ENCODE results near the gene NUP188.

The NUP188 gene

GRCh38 chr9:129006328-129007034 lies 59.0 kb downstream of the NUP188 start:
- H3K36me3 ChIP-seq (ENCODE audit: control insufficient read depth, low read length) = peaks cover 79% of the 10 kb centered on the region

GRCh38 chr9:129007035-129007765 lies 59.7 kb downstream of the NUP188 start:
- Histone ChIP-seq H3K27me3 (ENCODE audit: control insufficient read depth, low read length) (no peaks in the 10 kb centered on the region), H3F3A (ENCODE audit: control insufficient read depth, insufficient read depth) (peaks cover 13% of the 10 kb centered on the region), H3K36me3 (ENCODE audit: control insufficient read depth, low read length) (peaks cover 72% of the 10 kb centered on the region), H3K9me3 (ENCODE audit: control insufficient read depth, insufficient read depth, low read length) (no peaks in the 10 kb centered on the region), H3K4me1 (ENCODE audit: control insufficient read depth, low read length) (no peaks in the 10 kb centered on the region), H3K9me2 (replicated peaks; ENCODE audit: control insufficient read depth, low read length) (no peaks in the 10 kb centered on the region), H3K4me3 (ENCODE audit: low read length) (no peak overlapping the region), H3K4me2 (ENCODE audit: low read length) (no peak overlapping the region), H3K27ac (ENCODE audit: low read depth, low read length) (no peak overlapping the region), H3K79me2 (ENCODE audit: control insufficient read depth, low read length) (no peaks in the 10 kb centered on the region), H4K20me1 (ENCODE audit: control insufficient read depth, insufficient read depth, low read depth, low read length) (no peaks in the 10 kb centered on the region)
- TF ChIP-seq CTCF (IDR thresholded peaks at IDR 0.05; ENCODE audit: low read depth, low read length, poor library complexity, severe bottlenecking) (peak; percentile 53), EZH2phosphoT487 (IDR thresholded peaks at IDR 0.05; ENCODE audit: borderline replicate concordance, low read length) (no peak)

More at GRCh38 chr9:129006328-129007034, 59.0 kb downstream of the NUP188 start:
- Histone ChIP-seq H3K4me2 (ENCODE audit: low read length) (no peak overlapping the region), H4K20me1 (ENCODE audit: control insufficient read depth, insufficient read depth, low read depth, low read length) (no peaks in the 10 kb centered on the region), H3K9me2 (replicated peaks; ENCODE audit: control insufficient read depth, low read length) (no peaks in the 10 kb centered on the region), H3K9me3 (ENCODE audit: control insufficient read depth, insufficient read depth, low read length) (no peaks in the 10 kb centered on the region), H3K4me3 (ENCODE audit: low read length) (no peak overlapping the region), H3K79me2 (ENCODE audit: control insufficient read depth, low read length) (no peaks in the 10 kb centered on the region), H3K4me1 (ENCODE audit: control insufficient read depth, low read length) (no peaks in the 10 kb centered on the region), H3F3A (ENCODE audit: control insufficient read depth, insufficient read depth) (peaks cover 13% of the 10 kb centered on the region), H3K27ac (ENCODE audit: low read depth, low read length) (no peak overlapping the region), H3K27me3 (ENCODE audit: control insufficient read depth, low read length) (no peaks in the 10 kb centered on the region)
- no peak for TF ChIP-seq EZH2phosphoT487 (IDR thresholded peaks at IDR 0.05; ENCODE audit: borderline replicate concordance, low read length)
- peak; percentile 99 for TF ChIP-seq CTCF (IDR thresholded peaks at IDR 0.05; ENCODE audit: low read depth, low read length, poor library complexity, severe bottlenecking)

GRCh38 chr9:129007766-129008468 lies 60.4 kb downstream of the NUP188 start:
- H3K4me1 ChIP-seq (ENCODE audit: control insufficient read depth, low read length) = no peaks in the 10 kb centered on the region
- no peaks in the 10 kb centered on the region for H3K9me3 ChIP-seq (ENCODE audit: control insufficient read depth, insufficient read depth, low read length)
- H3K79me2 ChIP-seq (ENCODE audit: control insufficient read depth, low read length) = no peaks in the 10 kb centered on the region
- H3K9me2 ChIP-seq (replicated peaks; ENCODE audit: control insufficient read depth, low read length) = no peaks in the 10 kb centered on the region
- H3K36me3 ChIP-seq (ENCODE audit: control insufficient read depth, low read length) = peaks cover 72% of the 10 kb centered on the region
- no peaks in the 10 kb centered on the region for H4K20me1 ChIP-seq (ENCODE audit: control insufficient read depth, insufficient read depth, low read depth, low read length)
- no peak overlapping the region for H3K4me2 ChIP-seq (ENCODE audit: low read length)
- no peak overlapping the region for H3K27ac ChIP-seq (ENCODE audit: low read depth, low read length)
- H3K4me3 ChIP-seq (ENCODE audit: low read length) = no peak overlapping the region
- peaks cover 13% of the 10 kb centered on the region for H3F3A ChIP-seq (ENCODE audit: control insufficient read depth, insufficient read depth)
- no peaks in the 10 kb centered on the region for H3K27me3 ChIP-seq (ENCODE audit: control insufficient read depth, low read length)
- TF ChIP-seq CTCF (IDR thresholded peaks at IDR 0.05; ENCODE audit: low read depth, low read length, poor library complexity, severe bottlenecking) (no peak), EZH2phosphoT487 (IDR thresholded peaks at IDR 0.05; ENCODE audit: borderline replicate concordance, low read length) (no peak)

All from DOHH2 (cell line).